ENCODE data around the gene AARS1.
"Not testable (repeated sequence)": the region's sequence is repeated elsewhere in the genome, so short reads cannot be mapped to it uniquely, and the experiment has no call there.

Gene AARS1

DNA sequence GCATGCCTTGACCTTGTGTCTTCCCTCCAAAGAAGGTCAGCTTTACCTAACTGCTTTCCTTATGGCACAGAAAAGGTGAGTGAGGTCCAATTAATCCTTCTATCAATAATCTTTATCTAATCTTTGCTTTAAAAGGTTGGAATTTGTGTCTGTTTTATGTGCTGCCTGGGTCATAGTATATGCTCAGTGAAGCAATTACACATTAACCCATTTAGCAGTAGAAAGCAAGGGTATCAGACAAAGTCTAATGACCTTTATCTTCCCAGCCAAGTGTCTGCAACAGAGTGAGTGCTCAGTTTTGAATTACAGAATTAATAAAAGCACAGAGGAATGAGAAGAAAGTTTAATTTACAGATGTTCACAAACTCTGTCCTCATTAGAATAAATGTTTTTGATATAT is 63.3 kb downstream of the AARS1 start:
- not testable (repeated sequence) for H3K27ac ChIP-seq (ENCODE audit: insufficient read depth, low read depth, low read length, poor library complexity, severe bottlenecking); H3K27me3 ChIP-seq (ENCODE audit: control insufficient read depth, insufficient read depth, low read length, poor library complexity, severe bottlenecking); H3K4me1 ChIP-seq (ENCODE audit: control insufficient read depth, insufficient read depth, low read length); H3K36me3 ChIP-seq (ENCODE audit: control insufficient read depth, insufficient read depth, low read length); H3K4me3 ChIP-seq (ENCODE audit: insufficient read depth, low read depth, low read length); H3K9me3 ChIP-seq (ENCODE audit: control insufficient read depth, low read length)

DNA sequence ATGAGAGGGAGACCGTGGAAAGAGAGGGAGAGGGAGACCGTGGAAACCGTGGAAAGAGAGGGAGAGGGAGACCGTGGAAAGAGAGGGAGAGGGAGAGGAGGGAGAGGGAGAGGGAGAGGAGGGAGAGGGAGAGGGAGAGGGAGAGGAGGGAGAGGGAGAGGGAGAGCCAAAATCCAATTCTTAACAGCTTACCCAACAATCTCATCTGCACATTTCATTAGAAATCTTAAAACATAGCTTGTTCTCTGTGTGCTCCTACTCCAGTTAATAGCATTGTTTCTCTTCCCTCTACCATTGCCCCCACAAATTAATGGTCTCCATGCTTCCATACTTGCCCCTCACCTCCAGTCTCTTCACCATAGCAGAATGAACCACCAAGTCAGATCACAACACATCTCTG is 63.9 kb downstream of the AARS1 start:
- H3K27me3 ChIP-seq (ENCODE audit: control insufficient read depth, insufficient read depth, low read length, poor library complexity, severe bottlenecking); H3K36me3 ChIP-seq (ENCODE audit: control insufficient read depth, insufficient read depth, low read length); H3K4me1 ChIP-seq (ENCODE audit: control insufficient read depth, insufficient read depth, low read length); H3K9me3 ChIP-seq (ENCODE audit: control insufficient read depth, low read length); H3K27ac ChIP-seq (ENCODE audit: insufficient read depth, low read depth, low read length, poor library complexity, severe bottlenecking); H3K4me3 ChIP-seq (ENCODE audit: insufficient read depth, low read depth, low read length): not testable (repeated sequence)
- 96% methylated on average over 3 of the region's 4 CpGs; no CpG with 5 or more reads in 1 of the 2 experiments for WGBS, 2 experiments

DNA sequence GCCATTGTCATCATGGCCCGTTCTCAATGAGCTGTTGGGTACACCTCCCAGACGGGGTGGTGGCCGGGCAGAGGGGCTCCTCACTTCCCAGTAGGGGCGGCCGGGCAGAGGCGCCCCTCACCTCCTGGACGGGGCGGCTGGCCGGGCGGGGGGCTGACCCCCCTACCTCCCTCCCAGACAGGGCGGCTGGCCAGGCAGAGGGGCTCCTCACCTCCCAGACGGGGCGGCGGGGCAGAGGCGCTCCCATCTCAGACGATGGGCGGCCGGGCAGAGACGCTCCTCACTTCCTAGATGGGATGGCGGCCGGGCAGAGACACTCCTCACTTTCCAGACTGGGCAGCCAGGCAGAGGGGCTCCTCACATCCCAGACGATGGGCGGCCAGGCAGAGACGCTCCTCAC is 64.7 kb downstream of the AARS1 start:
- H3K4me1 ChIP-seq (ENCODE audit: control insufficient read depth, insufficient read depth, low read length); H3K27me3 ChIP-seq (ENCODE audit: control insufficient read depth, insufficient read depth, low read length, poor library complexity, severe bottlenecking); H3K4me3 ChIP-seq (ENCODE audit: insufficient read depth, low read depth, low read length); H3K27ac ChIP-seq (ENCODE audit: insufficient read depth, low read depth, low read length, poor library complexity, severe bottlenecking); H3K9me3 ChIP-seq (ENCODE audit: control insufficient read depth, low read length); H3K36me3 ChIP-seq (ENCODE audit: control insufficient read depth, insufficient read depth, low read length): not testable (repeated sequence)
- 93 to 96% methylated on average over 19 to 21 of the region's 24 CpGs for WGBS, 2 experiments

DNA sequence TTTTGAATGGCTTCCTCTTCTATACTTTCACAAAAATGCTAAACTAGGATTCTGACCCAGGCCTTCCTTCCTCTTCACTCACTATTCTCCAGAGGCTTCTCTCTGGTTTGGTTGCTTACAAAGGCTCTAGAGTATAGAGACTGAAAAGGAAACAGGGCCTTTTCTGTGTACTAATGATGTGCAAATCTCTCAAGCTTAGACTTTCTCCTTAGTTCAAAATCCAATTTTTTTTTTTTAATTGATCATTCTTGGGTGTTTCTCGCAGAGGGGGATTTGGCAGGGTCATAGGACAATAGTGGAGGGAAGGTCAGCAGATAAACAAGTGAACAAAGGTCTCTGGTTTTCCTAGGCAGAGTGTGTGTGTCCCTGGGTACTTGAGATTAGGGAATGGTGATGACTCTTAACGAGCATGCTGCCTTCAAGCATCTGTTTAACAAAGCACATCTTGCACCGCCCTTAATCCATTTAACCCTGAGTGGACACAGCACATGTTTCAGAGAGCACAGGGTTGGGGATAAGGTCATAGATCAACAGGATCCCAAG is 65.3 kb downstream of the AARS1 start:
- H3K4me3 ChIP-seq (ENCODE audit: insufficient read depth, low read depth, low read length); H3K27me3 ChIP-seq (ENCODE audit: control insufficient read depth, insufficient read depth, low read length, poor library complexity, severe bottlenecking); H3K27ac ChIP-seq (ENCODE audit: insufficient read depth, low read depth, low read length, poor library complexity, severe bottlenecking); H3K9me3 ChIP-seq (ENCODE audit: control insufficient read depth, low read length); H3K4me1 ChIP-seq (ENCODE audit: control insufficient read depth, insufficient read depth, low read length); H3K36me3 ChIP-seq (ENCODE audit: control insufficient read depth, insufficient read depth, low read length): not testable (repeated sequence)
- WGBS, 2 experiments, result 80% methylated on average over 1 of the region's 3 CpGs; no CpG with 5 or more reads in 1 of the 2 experiments

DNA sequence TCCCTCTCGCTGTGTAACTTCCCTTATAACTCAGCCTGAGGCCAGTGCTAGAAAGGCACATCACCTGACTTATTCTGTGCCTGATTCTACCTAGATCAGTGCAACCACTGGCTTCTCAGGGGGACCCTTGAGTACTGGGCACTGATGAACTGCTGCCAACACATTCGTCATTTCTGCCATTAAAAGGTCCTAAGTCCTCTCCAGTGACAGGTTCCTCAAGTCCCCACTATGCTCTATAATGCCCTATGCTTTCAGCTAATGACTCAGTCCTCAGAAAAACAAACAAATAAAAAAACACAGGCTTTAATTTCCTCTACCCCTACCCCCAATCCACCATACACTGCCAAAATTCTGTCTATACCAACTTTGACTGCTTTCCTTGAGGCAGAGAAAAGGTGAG is 66.1 kb downstream of the AARS1 start:
- not testable (repeated sequence) for H3K9me3 ChIP-seq (ENCODE audit: control insufficient read depth, low read length); H3K27me3 ChIP-seq (ENCODE audit: control insufficient read depth, insufficient read depth, low read length, poor library complexity, severe bottlenecking); H3K27ac ChIP-seq (ENCODE audit: insufficient read depth, low read depth, low read length, poor library complexity, severe bottlenecking); H3K4me3 ChIP-seq (ENCODE audit: insufficient read depth, low read depth, low read length); H3K36me3 ChIP-seq (ENCODE audit: control insufficient read depth, insufficient read depth, low read length); H3K4me1 ChIP-seq (ENCODE audit: control insufficient read depth, insufficient read depth, low read length)
- 100% methylated on average over 1 of the region's 2 CpGs; no CpG with 5 or more reads in 1 of the 2 experiments for WGBS, 2 experiments

DNA sequence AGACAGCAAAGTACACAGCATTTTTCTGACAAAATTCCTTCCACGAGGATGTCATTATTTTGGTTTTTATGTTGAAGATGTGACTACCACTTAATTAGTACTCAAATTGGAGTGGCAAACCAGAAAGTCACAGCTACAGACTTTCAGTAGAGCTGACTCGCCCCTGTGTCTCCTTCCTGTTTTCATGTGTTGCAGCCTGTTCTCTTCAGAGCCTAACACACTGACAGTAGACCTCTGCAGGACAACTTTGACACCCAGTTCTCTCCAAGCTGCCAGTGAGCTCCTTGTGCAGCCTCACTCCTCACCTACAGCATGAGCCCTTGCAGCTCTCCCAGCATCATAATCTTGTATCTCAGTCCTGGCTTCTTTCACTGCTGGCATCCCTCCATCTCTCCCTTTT is 66.7 kb downstream of the AARS1 start:
- H3K27ac ChIP-seq (ENCODE audit: insufficient read depth, low read depth, low read length, poor library complexity, severe bottlenecking); H3K4me3 ChIP-seq (ENCODE audit: insufficient read depth, low read depth, low read length); H3K4me1 ChIP-seq (ENCODE audit: control insufficient read depth, insufficient read depth, low read length); H3K27me3 ChIP-seq (ENCODE audit: control insufficient read depth, insufficient read depth, low read length, poor library complexity, severe bottlenecking); H3K36me3 ChIP-seq (ENCODE audit: control insufficient read depth, insufficient read depth, low read length); H3K9me3 ChIP-seq (ENCODE audit: control insufficient read depth, low read length): not testable (repeated sequence)
- no CpG with 5 or more reads among the region's 2 CpGs for WGBS, 2 experiments

DNA sequence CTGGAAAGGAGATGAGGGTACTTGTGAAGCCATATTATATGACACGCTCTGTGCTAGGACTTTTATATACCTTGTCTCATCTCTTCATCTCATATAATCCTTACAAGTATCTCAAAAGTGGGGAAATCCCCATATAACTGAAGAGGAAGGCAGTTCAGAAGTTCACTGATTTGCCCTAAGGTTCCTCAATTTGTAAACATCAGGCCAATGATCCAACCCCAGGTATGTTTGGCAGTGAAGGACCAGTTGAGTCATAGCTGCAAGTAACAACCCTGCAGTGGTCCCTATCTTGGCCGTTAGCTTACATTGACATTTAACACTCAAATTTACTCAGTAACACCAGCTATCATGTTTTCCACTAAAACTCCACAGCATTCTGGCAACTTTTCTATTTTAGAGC is 70.7 kb downstream of the AARS1 start:
- WGBS, 2 experiments, result 100% methylated on average over 1 of the region's 2 CpGs; no CpG with 5 or more reads in 1 of the 2 experiments
- not testable (repeated sequence) for H3K27ac ChIP-seq (ENCODE audit: insufficient read depth, low read depth, low read length, poor library complexity, severe bottlenecking); H3K9me3 ChIP-seq (ENCODE audit: control insufficient read depth, low read length)

DNA sequence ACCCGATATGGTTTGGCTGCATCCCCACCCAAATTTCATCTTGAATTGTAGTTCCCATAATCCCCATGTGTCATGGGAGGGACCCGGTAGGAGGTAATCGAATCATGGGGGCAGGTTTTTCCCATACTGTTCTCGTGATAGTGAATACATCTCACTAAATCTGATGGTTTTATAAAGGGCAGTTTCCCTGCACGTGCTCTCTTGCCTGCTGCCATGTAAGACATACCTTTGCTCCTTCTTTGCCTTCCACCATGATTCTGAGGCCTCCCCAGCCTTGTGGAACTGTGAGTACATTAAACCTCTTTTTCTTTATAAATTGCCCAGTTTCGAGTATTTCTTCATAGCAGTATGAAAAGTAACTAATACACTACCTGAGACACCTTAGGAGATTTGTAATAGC is 82.9 kb downstream of the AARS1 start:
- H3K36me3 ChIP-seq (ENCODE audit: control insufficient read depth, insufficient read depth, low read length); H3K9me3 ChIP-seq (ENCODE audit: control insufficient read depth, low read length): not testable (repeated sequence)
- 92 to 100% methylated on average over 1 to 2 of the region's 6 CpGs for WGBS, 2 experiments

More for the DNA sequence above, 70.7 kb downstream of the AARS1 start:
- not testable (repeated sequence) for H3K27me3 ChIP-seq (ENCODE audit: control insufficient read depth, insufficient read depth, low read length, poor library complexity, severe bottlenecking); H3K4me3 ChIP-seq (ENCODE audit: insufficient read depth, low read depth, low read length); H3K4me1 ChIP-seq (ENCODE audit: control insufficient read depth, insufficient read depth, low read length); H3K36me3 ChIP-seq (ENCODE audit: control insufficient read depth, insufficient read depth, low read length)

DNA sequence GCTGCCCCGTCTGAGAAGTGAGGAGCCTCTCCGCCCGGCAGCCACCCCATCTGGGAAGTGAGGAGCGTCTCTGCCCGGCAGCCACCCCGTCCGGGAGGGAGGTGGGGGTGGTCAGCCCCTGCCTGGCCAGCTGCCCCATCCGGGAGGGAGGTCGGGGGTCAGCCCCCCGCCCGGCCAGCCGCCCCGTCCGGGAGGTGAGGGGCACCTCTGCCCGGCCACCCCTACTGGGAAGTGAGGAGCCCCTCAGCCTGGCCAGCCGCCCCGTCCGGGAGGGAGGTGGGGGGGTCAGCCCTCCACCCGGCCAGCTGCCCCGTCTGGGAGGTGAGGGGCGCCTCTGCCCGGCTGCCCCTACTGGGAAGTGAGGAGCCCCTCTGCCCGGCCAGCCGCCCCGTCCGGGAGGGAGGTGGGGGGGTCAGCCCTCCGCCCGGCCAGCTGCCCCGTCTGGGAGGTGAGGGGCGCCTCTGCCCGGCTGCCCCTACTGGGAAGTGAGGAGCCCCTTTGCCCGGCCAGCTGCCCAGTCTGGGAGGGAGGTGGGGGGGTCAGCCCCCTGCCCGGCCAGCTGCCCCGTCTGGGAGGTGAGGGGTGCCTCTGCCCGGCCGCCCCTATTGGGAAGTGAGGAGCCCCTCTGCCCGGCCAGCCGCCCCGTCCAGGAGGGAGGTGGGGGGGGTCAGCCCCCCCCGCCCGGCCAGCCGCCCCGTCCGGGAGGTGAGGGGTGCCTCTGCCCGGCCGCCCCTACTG is 84.5 kb downstream of the AARS1 start:
- WGBS, 2 experiments, result 95% methylated on average over 26 to 33 of the region's 46 CpGs

More for the DNA sequence above, 82.9 kb downstream of the AARS1 start:
- H3K4me1 ChIP-seq (ENCODE audit: control insufficient read depth, insufficient read depth, low read length); H3K27me3 ChIP-seq (ENCODE audit: control insufficient read depth, insufficient read depth, low read length, poor library complexity, severe bottlenecking); H3K4me3 ChIP-seq (ENCODE audit: insufficient read depth, low read depth, low read length); H3K27ac ChIP-seq (ENCODE audit: insufficient read depth, low read depth, low read length, poor library complexity, severe bottlenecking): not testable (repeated sequence)

DNA sequence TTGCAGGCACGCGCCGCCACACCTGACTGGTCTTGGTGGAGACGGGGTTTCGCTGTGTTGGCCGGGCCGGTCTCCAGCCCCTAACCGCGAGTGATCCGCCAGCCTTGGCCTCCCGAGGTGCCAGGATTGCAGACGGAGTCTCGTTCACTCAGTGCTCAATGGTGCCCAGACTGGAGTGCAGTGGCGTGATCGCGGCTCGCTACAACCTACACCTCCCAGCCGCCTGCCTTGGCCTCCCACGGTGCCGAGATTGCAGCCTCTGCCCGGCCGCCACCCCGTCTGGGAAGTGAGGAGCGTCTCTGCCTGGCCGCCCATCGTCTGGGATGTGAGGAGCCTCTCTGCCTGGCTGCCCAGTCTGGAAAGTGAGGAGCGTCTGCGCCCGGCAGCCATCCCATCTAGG is 85.3 kb downstream of the AARS1 start:
- 85 to 97% methylated on average over 7 to 10 of the region's 29 CpGs for WGBS, 2 experiments
- H3K27ac ChIP-seq (ENCODE audit: insufficient read depth, low read depth, low read length, poor library complexity, severe bottlenecking); H3K4me1 ChIP-seq (ENCODE audit: control insufficient read depth, insufficient read depth, low read length); H3K4me3 ChIP-seq (ENCODE audit: insufficient read depth, low read depth, low read length); H3K36me3 ChIP-seq (ENCODE audit: control insufficient read depth, insufficient read depth, low read length); H3K27me3 ChIP-seq (ENCODE audit: control insufficient read depth, insufficient read depth, low read length, poor library complexity, severe bottlenecking); H3K9me3 ChIP-seq (ENCODE audit: control insufficient read depth, low read length): not testable (repeated sequence)

More for the DNA sequence above, 84.5 kb downstream of the AARS1 start:
- H3K27ac ChIP-seq (ENCODE audit: insufficient read depth, low read depth, low read length, poor library complexity, severe bottlenecking); H3K36me3 ChIP-seq (ENCODE audit: control insufficient read depth, insufficient read depth, low read length); H3K4me3 ChIP-seq (ENCODE audit: insufficient read depth, low read depth, low read length); H3K9me3 ChIP-seq (ENCODE audit: control insufficient read depth, low read length); H3K27me3 ChIP-seq (ENCODE audit: control insufficient read depth, insufficient read depth, low read length, poor library complexity, severe bottlenecking); H3K4me1 ChIP-seq (ENCODE audit: control insufficient read depth, insufficient read depth, low read length): not testable (repeated sequence)

DNA sequence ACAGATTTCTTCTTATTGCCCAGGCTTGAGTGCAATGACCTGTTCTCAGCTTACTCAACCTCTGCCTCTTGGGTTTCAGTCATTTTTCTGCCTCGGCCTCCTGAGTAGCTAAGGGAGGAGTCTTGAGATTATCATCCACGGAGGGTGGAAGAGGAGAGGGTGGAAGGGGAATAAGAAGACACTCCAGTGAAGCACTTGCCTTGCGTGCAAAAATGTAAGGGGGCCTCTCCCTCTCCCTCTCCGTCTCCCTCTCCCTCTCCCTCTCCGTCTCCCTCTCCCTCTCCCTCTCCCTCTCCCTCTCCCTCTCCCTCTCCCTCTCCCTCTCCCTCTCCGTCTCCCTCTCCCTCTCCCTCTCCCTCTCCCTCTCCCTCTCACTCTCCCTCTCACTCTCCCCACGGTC is 85.8 kb downstream of the AARS1 start:
- 93% methylated on average over 3 to 4 of the region's 7 CpGs for WGBS, 2 experiments
- H3K4me3 ChIP-seq (ENCODE audit: insufficient read depth, low read depth, low read length); H3K9me3 ChIP-seq (ENCODE audit: control insufficient read depth, low read length); H3K36me3 ChIP-seq (ENCODE audit: control insufficient read depth, insufficient read depth, low read length); H3K27ac ChIP-seq (ENCODE audit: insufficient read depth, low read depth, low read length, poor library complexity, severe bottlenecking); H3K27me3 ChIP-seq (ENCODE audit: control insufficient read depth, insufficient read depth, low read length, poor library complexity, severe bottlenecking); H3K4me1 ChIP-seq (ENCODE audit: control insufficient read depth, insufficient read depth, low read length): not testable (repeated sequence)

Measured in ectodermal cell (in vitro differentiated cells).